Smooth muscle cell of the brain vasculature (primary cell): ENCODE data around the gene CNTNAP2.
A peak's percentile ranks its signal among the peaks of the same experiment; 100 is the strongest.

Experiments used
- DNase-seq: peaks from one replicate; pipeline ENCODE4 v3.0.0-alpha.2; 2012; ENCODE audit warnings: low read depth, low spot score

The CNTNAP2 gene

DNA sequence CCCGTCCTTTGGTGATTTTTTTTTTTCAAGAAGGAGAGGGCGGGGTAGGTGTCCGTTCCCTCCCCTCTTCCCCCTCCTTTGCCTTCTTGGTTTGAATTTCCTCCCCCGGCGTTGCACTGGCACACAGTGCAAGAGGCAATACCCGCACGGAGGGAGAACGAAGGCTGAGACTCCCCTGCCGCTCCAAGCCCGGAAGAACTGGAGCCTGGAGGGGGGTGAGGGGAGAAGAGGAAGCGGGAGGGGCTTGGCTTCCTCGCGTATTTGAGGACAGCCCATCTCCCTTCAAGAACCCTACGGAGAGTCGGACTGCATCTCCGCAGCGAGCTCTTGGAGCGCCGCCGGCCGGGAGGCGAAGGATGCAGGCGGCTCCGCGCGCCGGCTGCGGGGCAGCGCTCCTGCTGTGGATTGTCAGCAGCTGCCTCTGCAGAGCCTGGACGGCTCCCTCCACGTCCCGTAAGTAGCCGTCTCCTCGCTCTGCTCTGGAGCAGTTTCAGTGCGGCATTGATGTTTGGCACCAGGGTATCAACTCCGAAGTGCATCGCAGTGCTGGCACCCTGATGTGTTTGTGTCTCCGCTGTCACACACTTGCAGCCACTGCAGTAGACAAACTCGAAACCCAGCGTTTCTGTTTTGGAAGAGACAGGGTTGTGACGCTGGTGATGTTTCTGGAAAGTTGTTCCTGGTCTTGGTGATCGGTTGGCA, at the start of gene CNTNAP2:
Gene CNTNAP2 (plus strand): TSS at position 281 of the 702 bp plus-strand sequence. CDS start 76 bp downstream, at position 357.
- DNase-seq: peak; percentile 17

DNA sequence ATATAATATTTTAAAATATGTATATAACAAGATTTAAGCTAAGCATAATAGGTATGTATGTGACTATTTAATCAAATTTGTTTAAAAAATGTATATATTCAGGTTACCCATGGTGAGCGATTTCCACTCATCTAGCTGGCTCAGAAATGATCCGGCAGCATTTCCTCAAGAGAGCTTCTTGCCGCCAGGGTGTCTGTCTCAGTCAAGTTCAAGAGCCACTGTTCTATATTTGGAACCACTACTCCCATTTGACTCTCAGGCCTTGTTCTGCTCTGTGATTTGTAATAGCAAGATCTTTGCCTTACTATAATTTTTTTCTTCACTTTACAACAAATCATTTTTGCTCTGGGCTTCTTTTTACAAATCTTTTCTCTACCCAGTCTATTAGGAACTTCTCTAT, 48.7 kb upstream of the CNTNAP2 start:
- no peak for DNase-seq

DNA sequence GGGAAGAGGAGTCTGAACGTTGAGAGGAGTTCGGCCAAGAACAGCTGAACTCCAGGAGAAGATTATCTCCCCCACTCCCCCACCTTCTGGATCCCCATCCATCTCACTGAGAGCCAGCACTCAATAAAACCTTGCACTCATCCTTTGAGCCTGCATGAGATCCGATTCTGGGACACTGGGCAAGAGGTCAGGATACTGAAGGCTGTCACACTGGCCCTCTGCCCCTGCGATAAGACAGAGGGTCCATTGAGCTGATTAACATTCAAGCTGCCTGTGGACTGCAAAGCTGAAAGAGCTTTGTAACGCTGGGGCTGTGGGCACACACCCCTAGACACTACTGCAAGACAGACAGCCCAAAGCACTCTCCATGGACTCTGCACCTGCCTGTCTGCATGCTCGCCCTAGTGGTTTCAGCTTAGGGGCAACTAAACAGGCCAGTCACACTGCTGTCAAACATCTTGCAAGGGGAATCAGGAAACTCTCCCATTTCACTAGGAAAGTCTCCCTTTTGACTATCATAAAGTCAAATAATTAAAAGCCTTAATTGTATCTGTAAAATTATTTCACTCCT, 42.3 kb upstream of the CNTNAP2 start:
- no peak for DNase-seq

DNA sequence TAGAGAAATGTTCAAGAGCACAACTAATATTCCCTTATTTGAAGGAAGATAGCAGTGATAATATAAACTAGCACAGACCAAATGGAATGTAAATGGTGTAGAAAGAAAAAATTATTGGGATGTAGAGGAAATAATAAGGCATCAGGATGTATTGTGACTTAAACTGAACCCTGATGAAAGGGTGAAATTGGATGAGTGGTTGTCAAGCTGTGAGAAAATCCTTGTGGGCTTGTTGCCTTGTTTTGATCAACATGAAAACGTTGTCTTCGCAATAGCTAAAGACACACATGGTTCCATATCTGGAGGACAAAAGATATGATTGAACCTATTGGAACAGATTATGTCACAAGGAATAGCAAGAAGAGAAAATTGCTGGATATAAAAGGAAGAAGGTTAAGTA, 40.3 kb upstream of the CNTNAP2 start:
- DNase-seq: no peak

DNA sequence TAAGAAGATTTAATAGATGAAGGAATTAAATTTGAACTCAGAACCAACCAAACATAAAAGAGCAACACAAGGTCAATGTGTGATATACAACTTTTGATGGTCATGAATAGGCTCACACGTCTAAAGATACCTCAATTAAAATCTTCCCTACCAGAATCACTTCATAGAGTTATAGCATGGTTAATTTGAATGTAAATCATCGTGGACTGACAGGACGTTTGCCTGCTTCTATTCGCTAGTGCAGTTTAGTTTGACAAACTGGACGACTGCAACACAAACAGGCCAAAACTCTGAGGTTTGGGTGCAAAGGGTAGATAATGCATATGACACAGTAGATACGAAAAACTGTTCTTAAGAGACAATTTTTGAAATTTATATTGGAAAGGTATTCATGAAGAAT, 32.5 kb upstream of the CNTNAP2 start:
- DNase-seq: no peak

DNA sequence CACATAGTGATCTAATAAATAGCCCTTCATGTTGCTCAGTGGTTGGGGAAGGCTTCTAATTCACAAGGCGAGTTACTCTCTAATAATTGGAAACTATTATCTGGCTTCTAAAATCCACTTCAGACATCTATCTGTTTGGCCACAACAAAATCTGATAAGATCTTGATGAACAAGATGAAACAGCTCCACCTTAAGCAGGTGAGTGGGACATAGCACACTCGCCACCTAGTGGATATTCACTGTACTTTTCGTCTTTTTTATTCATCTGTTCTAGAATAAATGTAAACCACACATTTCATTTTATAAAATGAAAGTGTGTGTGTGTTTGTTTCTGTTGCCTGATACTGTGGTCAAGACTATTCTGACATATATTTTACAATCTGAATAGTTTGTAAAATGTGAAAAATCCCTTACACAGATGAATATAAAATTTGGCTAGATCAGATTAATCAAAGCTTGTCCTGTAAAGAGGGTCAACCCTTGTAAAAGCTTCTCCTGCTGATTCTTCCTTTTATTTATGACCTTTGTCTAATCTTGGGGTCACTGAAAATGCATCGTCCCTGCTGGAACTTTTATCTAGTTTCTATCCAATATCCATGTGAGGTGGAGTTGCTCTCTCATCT, 26.5 kb upstream of the CNTNAP2 start:
- peak; percentile 28 for DNase-seq

DNA sequence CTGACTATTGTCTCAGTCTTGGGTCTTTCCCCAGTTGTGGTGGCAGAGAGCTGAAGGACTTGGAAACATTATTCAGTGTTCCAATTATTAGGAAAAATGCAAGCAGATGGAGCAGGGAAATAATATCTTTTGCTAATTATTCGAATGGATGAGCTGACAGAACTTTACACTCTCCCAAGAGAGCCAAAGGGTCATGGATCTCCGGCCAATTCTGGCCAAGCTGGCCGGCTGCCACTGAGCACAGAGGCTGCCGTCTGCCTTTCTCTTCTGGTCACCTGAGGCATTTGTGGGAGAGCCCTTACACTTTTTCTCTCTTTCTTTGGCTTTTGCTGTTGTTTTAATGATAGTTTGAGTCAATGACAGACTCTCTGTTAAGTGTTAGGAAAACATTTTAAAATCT, 22.2 kb upstream of the CNTNAP2 start:
- no peak for DNase-seq

DNA sequence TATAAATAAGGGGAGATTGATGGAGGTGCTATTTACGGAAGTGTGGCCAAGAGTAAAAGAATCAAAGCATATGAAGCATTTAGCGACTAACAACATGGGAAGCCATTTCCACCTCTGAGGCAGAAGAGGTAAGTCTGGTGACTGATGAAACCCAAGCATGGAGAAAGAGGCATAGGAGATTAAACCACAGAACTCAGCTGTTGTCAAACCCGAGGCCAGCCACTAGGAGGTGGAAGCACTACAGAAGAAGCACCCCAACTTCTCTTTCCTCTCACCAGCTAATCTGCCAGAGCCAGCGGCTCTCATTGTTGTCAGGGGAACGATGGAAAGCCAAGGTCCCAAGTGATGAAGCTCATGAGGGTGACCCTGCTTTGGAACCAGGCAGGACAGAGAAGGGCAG, 19.6 kb upstream of the CNTNAP2 start:
- no peak for DNase-seq

DNA sequence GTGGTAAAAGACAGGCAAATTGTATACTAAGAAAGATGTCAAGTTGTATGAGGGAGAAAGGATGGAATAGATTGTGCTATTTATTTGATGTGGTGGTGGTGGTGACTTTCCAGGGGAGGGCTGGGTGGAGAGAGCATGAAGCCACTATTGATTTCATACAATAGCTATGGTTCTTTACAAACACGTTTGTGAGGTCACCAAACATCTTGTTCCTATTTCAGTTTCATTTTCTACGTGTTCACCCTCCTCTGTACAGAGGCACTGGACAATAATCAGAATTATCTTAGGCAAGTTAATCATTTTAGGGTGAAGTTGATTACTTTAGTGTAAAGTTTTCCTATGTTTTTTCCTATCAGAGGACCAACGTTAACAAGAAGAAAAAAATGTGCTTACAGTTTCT, 10.3 kb upstream of the CNTNAP2 start:
- DNase-seq: no peak

DNA sequence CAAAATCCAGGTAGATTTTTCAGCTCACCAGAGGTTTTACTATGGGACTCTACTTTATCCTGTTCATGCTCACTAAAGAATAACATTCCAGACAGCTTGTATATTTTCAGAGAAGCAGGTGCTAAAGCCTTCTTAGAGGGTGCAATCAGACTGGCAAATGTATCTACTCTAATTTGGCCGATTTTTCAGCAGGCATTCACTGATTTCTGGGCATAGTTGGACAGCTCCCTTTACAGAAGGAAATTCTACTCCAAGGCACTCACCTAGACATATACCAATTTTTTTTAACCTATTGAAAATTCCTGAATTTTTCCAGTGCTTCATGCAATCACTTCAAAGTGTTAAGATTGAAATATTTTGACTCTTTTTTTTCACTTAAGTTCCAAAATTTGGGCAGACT, 3.8 kb upstream of the CNTNAP2 start:
- no peak for DNase-seq

DNA sequence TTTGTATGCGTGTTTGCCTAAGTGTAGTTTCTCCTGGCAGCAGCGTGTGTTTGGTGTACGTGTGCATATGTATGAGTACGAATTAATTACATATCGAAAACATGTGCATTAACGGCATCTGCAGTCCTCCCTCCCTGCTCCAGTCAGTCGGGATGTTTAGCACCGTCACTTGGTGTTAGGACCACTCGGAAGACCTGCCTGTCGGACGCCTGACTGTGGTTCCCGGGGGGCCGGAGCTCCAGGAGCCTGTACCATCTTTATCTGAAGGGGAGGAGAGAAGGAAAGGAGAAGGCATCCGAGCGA, 1.1 kb upstream of the CNTNAP2 start:
- no peak for DNase-seq

DNA sequence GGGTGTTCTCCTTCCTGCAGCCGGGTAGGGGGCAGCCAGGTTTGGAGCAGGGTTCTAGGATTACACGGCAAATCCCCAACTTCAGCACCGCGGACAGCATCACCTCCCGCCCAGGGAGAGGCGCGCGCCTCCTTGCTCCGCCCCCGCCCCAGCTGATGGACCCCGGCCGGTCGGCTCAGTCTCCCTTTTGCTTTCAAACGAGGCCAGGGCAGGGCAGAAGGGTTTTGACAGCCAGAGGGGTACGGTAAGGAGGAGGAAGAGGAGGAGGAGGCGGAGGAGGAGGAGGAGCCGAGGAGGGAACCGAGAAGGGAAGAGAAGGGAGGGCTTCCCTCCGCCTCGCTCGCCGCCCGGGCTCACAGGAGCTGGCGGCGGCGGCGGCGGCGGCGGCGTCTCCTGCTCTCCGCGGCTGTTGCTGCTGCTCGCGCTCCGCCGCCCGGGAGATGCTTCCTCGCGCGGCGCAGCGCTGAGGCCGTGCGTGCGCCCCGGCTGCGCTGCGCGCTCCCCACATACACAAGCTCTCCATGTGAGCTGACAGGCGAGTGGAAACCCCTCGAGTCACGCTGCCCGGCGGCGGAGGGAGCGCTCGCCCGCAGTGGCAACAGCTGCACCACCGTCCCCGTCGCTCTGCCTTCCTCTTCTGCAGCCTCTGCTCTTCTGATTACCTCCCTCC, 615 bp upstream of the CNTNAP2 start:
- DNase-seq: peak; percentile 40

DNA sequence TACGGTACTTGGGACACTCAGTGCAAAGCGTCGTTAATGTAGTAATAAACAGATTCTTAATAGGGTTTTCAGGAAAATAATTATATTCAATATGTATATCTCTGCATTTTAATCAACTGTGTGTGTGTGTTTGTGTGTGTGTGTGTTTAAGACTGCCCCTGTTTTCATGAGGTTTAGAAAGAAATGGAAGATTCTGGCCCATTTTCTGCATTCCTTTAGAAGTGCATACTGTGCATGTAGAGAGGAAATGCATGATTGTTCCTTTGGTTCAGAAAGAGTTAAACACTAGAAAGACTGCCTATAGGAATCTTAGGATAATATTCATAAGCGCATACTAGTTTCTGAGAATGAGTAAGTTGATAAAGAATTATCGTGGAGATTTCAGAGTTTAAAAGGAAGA, 975 bp downstream of the CNTNAP2 start:
- no peak for DNase-seq

DNA sequence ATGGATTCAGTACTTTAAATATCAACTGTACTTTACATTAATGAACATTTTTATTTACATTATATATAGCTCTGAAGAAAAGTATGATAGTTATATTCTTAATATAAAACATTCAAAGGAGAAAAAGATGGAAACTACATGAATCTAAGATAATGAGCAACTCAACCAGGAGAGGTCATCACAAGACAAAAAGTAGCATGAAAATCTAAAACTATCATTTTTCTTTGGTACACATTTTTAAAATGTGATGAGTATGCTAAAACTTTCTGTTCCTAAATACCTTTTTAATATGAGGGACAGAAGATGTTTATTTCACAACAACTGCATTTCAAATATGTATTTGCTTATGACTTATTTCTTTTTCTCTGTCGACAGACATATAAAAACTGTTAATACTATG, 2.4 kb downstream of the CNTNAP2 start:
- no peak for DNase-seq

DNA sequence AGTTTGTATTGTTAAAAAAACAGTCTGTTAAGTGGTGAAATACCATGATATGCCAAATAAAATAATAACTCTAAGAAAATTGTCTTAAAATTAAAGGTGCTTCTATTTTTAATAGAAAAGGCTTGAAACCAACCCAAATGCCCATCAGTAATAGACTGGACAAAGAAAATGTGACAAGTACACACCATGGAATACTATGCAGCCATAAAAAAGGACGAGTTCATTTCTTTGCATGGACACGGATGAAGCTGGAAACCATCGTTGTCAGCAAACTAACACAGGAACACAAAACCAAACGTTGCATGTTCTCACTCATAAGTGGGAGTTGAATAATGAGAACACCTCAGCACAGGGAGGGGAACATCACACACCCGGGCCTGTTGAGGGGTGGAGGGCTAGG, 7.1 kb downstream of the CNTNAP2 start:
- DNase-seq: no peak

DNA sequence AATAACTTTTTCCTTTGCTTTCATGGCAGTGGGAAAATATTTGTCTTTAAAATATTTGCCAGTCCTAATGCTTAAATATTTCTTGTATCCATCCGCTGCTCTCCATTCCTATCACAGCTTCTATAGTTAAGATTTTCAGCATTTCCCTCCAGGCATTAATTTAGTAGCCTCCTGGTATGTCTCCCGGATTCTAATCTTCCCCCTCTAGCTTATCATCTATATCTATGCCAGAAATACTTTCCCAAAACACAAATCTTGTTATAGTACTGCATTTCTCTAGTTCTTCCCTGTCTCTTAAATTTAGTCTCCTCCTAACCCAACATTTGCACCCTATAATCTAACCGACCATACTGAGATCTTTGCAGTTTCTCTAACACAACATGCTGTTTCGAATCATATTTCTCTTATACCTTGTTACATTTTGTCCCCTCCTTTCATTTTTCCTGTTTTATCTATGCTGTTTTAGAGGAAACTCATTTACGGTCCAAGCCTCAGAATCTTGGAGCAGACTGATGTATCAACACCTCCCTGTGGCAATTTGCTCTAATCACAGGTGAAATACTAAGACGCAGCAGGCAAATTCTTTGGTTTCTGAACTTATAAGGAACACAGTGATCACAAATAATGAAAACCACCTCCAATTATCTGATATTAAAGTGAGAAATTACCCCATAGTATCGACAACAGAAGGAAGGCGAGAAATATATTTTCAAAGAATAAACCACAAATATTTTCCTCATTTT, 10.3 kb downstream of the CNTNAP2 start:
- DNase-seq: no peak

DNA sequence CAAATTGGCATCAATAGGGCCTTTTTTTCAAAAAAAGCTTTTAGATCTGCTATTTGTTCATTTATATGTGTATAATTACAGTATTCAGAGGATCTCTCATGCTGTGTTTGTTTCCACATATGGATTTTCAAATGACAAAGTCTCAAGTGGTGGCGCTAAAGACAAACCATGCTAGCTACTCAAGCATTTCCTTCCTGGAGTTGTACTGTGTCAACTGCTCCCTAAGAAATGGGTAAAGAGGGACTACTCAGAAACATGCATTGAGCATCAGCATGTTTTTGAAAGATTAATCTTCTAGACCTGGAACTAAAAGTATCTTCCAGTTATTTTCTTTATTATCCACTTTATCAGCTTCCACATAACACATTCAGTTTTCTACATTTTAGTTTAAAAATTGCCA, 12.7 kb downstream of the CNTNAP2 start:
- no peak for DNase-seq

DNA sequence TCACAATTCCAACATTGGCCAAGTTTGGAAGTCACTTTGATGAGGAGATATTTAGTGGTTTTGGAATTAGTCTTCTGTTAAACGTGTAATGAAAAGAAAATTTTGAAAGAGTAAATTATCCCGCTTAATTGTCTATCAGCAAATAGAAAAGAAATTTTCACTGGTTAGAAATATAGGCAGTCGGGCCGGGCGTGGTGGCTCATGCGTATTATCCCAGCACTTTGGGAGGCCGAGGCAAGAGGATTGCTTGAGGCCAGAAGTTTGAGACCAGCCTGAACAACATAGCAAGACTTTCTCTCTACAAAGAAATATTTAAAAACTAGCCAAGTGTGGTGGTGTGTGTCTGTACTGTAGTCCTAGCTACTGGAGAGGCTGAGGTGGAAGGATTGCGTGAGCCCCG, 13.4 kb downstream of the CNTNAP2 start:
- DNase-seq: no peak

DNA sequence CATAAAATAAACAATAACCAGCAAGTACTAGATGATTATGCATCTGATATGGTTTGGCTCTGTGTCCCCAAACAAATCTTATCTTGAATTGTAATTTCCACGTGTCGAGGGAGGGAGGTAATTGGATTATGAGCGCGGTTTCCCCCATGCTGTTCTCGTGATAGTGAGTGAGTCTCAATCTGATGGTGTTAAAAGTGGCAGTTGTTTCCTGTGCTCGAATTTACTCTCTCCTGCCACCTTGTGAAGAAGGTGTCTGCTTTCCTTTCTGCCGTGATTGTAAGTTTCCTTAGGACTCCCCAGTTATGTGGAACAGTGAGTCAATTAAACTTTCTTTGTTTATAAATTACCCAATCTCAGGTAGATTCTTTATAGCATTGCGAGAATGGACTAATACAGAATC, 15.1 kb downstream of the CNTNAP2 start:
- DNase-seq: no peak

DNA sequence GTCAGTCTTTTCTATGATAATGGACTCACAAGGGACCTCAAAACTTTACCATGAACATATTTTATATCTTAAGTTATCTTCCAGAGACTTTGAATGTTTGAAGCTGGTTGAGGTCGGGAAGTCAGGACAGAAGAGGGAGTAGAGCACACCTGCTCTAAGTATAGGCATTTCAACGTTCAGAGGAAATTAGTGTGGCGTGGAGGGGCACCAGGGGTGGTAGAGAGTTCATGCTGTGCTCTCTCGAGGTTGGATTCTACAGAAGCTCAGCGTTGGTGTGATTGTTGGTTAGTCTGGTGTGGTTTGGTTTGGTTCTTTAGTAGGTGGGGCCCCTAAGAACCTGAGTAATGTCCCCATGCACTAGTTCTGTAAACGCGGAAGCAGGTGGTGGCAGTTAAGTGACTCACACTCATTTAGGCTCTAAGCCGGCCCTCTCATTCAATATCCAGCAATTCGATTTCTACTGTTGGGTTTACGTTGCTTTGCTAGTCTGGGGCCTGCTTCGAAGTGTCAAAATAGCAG, 19.8 kb downstream of the CNTNAP2 start:
- DNase-seq: no peak

DNA sequence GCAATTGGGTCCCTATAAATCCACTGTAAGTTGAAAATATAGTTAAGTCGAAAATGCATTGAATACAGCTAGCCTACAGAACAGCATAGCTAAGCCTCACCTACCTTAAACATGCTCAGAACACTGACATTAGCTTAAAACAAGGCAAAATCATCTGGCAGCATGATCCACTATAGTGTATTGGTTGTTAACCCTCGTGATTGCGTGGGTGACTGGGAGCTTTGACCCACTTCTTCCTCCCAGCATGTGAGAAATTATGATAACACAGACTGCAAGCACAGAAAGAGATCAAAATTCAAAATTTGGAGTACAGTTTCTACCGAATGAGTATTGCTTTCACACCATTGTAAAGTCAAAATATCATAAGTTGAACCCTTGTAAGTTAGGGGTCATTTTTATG, 22.3 kb downstream of the CNTNAP2 start:
- DNase-seq: no peak
